ENCODE measurements around the gene CNFN.

CNFN gene

DNA sequence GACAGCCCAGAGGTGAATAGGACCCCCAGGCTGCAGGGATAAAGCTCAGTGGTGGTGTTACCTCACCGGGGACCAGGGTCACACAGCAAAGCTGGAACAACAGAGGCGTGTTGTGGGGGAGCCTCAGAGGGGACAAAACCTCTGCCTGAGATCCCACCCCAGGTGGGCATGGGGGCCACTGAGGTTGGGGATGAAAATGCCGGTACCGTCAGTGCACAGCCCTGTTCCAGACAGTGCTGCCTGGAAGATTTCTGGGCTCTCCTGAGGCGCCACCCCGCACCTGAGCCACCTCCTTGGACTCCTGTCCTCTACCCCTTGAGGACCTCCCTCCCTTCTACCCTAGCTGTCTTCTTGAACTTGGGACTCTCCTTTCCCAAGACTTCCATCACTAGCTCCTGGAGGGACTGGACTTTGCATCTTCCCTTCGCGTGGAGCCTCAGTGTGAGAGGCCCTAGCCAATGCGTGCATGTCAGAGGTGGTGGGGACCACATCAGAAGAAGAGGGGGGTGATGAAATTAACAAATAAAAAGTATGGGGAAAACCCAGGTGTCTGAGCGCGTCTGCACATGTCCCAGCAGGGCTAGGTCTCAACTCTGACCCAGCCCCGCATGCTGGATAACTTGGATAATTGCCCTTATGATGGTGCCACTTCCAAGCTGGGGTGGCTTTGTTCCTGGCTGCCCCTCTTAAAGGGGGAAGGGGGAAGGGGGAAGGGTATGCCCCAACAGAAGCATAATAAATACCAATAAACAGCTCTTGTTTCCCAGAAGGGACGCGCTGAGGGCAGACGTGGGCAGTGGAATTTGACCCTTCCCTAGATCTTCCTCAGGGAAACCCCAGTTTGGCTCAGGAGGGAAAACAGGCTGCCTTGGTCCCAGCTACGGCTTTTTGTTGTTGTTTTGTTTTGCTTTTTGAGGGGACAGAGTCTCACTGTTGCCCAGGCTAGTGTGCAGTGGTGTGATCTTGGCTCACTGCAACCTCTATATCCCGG lies 11.6 kb downstream of the CNFN start:
- TF ChIP-seq, protein P1, sequence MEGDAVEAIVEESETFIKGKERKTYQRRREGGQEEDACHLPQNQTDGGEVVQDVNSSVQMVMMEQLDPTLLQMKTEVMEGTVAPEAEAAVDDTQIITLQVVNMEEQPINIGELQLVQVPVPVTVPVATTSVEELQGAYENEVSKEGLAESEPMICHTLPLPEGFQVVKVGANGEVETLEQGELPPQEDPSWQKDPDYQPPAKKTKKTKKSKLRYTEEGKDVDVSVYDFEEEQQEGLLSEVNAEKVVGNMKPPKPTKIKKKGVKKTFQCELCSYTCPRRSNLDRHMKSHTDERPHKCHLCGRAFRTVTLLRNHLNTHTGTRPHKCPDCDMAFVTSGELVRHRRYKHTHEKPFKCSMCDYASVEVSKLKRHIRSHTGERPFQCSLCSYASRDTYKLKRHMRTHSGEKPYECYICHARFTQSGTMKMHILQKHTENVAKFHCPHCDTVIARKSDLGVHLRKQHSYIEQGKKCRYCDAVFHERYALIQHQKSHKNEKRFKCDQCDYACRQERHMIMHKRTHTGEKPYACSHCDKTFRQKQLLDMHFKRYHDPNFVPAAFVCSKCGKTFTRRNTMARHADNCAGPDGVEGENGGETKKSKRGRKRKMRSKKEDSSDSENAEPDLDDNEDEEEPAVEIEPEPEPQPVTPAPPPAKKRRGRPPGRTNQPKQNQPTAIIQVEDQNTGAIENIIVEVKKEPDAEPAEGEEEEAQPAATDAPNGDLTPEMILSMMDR (IDR thresholded peaks at IDR 0.05; ENCODE audit: low read depth, low read length): no peak
- in situ Hi-C loops (cut with HindIII; ENCODE audit: low sequenced_read_pairs): no loop called here
- H3K4me3 ChIP-seq (ENCODE audit: low read depth, low read length): no peak overlapping the region

DNA sequence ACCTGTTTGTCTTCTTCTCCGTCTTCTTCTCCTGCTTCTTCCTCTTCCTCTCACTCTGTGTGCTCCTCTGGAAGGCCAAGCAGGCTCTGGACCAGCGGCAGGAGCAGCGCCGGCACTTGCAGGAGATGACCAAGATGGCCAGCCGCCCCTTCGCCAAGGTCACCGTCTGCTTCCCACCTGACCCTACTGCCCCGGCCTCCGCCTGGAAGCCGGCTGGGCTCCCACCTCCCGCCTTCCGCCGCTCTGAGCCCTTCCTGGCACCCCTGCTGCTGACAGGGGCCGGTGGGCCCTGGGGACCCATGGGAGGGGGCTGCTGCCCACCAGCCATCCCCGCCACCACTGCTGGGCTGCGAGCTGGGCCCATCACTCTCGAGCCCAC lies 13.9 kb downstream of the CNFN start:
- no peak overlapping the region for H3K4me3 ChIP-seq (ENCODE audit: low read depth, low read length)
- in situ Hi-C loops (cut with HindIII; ENCODE audit: low sequenced_read_pairs): no loop called here
- TF ChIP-seq, protein P1 (IDR thresholded peaks at IDR 0.05; ENCODE audit: low read depth, low read length): no peak
- DNase-seq (ENCODE audit: low read depth, low spot score): no peak

More for the DNA sequence above, 11.6 kb downstream of the CNFN start:
- no peak for DNase-seq (ENCODE audit: low read depth, low spot score)

DNA sequence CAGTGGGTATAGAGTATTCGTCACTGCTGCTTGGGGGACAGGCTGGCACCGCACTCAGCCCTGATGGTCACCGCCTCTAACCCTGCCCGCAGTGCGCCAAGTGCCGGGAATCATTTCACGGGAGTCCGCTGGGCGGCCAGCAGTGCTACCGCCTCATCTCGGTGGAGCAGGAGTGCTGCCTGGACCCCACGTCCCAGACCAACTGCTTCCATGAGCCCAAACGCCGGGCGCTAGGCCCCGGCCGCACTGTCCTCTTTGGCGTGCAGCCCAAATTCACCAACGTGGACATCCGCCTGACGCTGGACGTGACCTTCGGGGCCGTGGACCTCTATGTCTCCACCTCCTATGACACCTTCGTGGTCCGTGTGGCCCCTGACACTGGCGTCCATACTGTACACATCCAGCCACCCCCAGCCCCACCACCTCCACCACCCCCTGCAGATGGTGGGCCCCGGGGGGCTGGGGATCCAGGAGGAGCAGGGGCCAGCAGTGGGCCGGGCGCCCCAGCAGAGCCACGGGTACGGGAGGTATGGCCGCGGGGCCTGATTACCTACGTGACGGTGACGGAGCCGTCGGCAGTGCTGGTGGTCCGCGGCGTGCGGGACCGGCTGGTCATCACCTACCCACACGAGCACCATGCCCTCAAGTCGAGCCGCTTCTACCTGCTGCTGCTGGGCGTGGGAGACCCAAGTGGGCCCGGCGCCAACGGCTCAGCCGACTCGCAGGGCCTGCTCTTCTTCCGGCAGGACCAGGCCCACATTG lies 14.5 kb downstream of the CNFN start:
- TF ChIP-seq, protein P1 (IDR thresholded peaks at IDR 0.05; ENCODE audit: low read depth, low read length): no peak
- in situ Hi-C loops (cut with HindIII; ENCODE audit: low sequenced_read_pairs): no loop called here

DNA sequence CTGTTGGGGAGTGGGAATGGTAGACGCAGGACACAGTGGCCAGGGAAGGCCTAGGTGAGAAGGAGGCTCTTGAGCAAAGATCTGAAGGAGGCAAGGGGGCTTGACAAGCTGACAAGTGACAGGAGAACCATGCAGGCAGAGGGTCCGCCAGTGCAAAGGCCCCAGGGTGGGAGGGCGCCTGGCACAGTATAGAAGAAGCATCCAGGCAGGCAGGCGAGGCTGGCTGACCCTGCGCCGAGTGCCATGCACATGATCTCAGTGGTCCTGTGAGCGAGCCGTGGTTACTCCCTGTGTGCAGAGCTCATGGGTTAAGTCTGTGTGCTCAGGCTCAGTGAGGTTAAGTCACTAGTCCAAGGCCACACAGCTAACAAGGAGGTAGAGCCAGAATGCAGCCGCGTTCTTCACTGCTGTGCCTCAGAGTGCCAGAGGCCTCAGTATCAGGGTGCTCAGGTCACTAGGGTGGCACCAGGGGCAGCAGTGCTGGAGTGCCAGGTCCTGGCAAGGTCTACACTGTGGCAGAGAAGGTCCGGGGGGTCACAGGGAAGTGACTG lies 15.2 kb downstream of the CNFN start:
- in situ Hi-C loops (cut with HindIII; ENCODE audit: low sequenced_read_pairs): no loop called here
- TF ChIP-seq, protein P1 (IDR thresholded peaks at IDR 0.05; ENCODE audit: low read depth, low read length): no peak
- no peak overlapping the region for H3K4me3 ChIP-seq (ENCODE audit: low read depth, low read length)
- DNase-seq (ENCODE audit: low read depth, low spot score): no peak

More for the DNA sequence above, 14.5 kb downstream of the CNFN start:
- no peak overlapping the region for H3K4me3 ChIP-seq (ENCODE audit: low read depth, low read length)
- no peak for DNase-seq (ENCODE audit: low read depth, low spot score)

DNA sequence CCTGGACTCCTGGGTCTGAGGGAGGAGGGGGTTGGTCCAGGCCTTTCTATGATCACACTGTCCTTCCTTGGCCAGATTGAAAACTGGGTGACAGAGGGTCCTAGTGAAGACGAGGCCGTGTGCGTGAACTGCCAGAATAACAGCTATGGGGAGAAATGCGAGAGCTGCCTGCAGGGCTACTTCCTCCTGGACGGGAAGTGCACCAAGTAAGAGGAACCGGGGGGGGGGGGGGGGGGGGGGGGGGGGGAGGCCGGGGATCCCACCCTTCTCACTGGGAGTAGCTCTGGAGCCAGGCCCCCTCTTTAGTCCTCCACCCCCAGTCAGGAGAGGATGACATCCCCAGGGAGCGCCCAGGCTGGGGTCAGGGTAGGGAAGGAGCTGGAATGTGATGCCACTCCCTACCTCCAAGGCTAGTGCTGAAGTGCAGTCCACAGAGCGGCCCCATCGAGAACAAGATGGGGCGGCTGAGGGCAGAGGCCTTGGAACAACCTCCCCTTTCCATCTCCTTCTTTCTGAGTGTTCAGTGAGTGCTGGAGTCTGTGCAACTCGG lies 19.4 kb downstream of the CNFN start:
- peak; percentile 28 for DNase-seq (ENCODE audit: low read depth, low spot score)
- in situ Hi-C loops (cut with HindIII; ENCODE audit: low sequenced_read_pairs): no loop called here
- TF ChIP-seq, protein P1 (IDR thresholded peaks at IDR 0.05; ENCODE audit: low read depth, low read length): no peak
- H3K4me3 ChIP-seq (ENCODE audit: low read depth, low read length): no peak overlapping the region

DNA sequence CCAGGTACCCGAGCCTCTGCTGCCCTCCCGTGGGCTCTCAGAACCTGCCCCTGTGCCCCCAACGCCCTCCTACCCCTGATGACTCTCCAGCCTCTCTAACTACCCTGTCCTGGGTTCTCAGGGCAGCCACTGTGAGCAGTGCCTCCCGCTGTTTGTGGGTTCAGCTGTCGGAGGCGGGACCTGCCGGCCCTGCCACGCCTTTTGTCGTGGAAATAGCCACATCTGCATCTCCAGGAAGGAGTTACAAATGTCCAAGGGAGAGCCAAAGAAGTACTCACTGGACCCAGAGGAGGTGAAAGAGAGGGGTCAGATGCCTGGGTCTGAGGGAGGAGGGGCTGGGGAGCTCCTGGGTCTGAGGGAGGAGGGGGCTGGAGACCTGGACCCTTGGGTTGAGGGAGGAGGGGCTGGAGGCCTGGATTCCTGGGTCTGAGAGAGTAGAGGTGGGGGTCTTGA lies 20.0 kb downstream of the CNFN start:
- no peak overlapping the region for H3K4me3 ChIP-seq (ENCODE audit: low read depth, low read length)
- no peak for DNase-seq (ENCODE audit: low read depth, low spot score)
- TF ChIP-seq, protein P1 (IDR thresholded peaks at IDR 0.05; ENCODE audit: low read depth, low read length): no peak
- in situ Hi-C loops (cut with HindIII; ENCODE audit: low sequenced_read_pairs): no loop called here
